ENCODE measurements around the gene CLCN2.

CLCN2 gene

DNA sequence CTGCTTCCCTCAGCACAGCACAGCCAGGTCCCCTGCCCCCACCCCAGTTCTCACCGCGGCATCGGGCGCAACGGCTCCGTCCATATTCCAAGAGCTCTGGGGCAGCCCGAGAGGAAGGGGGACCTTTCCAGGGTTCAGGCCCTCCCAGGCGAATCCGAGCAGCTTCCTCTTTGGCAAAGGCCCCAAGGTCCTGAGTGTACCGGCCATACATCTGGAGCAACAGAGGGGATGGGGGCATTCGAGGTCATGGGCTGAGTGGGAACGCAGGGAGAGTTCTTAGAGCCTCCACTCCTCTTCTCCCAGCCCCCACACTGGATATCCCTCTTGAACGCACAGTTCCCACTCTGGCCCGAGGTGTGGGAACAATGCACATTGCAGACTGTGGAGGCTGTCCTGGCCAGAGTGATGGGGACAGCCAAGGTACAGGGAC lies 2.5 kb downstream of the CLCN2 start:
- no peak for DNase-seq

DNA sequence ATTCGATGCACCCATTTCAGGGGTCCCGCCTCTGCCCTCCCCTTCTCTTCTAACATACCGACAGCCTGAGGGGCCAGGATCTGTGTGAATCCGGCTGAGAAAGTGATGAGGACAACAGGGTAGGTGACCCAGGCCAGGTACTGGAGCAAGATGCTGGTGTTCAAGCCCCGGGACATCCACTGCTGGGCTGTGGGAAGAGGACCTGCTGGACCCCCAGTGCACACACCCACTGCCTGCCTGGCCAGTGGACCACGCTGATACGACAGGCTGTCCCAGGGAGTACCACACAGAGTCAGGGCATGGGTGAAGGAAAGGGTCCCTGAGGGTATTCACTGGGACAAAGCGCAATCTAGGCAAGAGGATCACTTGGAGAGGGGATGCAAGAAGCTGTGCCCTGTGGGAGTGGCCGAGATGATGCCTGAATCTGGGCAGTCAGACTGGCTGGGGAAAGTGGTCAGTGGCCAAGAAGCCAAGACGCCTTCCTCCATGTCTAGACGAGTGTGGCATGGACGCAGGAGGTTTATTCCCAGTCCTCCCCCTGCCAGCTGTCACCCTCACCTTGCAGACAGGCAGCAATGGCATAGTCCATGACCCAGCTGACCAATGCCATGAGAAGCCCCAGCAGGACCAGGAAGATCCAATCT lies 3.2 kb downstream of the CLCN2 start:
- DNase-seq, result no peak

DNA sequence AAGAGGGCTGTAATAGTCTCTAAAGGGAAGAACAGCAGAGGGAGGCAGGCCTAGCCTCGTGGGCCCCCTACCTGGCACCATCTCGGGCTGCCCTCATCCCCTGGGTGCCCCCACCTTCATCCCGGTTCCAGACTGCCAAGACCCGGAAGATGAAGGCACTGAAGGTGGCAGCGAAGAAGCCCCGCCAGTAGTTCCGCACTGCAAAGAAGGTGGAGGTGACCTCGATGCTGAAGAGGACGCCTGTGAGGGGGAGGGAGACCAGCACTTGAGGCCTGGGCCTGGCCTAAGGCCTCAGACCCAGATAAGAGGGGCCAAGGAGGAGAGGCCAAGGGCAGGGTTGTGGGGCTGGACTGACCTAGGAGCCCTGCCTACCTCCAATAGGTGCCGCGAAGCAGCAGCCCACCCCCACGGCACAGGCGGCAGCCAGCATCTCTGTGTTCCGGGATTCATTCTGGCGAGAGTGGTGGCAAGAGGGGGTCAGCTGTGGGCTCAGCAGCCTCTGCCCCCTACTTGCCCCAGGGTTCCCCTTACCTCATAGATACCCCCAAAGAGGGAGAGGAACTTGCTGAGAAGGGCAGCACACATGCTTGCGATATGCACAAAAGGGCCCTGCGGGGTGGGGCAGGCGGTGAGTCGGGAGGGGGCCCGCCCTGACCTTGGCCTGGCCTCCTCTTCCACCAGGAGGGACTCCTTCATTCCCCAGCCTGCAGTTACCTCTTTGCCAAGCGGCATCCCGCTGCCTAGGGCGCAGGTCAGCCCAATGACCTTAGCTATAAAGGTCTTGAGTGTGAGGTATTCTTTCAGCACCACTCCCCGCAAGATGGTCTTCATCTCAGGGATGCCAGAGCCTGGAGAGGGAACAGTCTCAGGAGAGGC lies 3.9 kb downstream of the CLCN2 start:
- no peak for DNase-seq

DNA sequence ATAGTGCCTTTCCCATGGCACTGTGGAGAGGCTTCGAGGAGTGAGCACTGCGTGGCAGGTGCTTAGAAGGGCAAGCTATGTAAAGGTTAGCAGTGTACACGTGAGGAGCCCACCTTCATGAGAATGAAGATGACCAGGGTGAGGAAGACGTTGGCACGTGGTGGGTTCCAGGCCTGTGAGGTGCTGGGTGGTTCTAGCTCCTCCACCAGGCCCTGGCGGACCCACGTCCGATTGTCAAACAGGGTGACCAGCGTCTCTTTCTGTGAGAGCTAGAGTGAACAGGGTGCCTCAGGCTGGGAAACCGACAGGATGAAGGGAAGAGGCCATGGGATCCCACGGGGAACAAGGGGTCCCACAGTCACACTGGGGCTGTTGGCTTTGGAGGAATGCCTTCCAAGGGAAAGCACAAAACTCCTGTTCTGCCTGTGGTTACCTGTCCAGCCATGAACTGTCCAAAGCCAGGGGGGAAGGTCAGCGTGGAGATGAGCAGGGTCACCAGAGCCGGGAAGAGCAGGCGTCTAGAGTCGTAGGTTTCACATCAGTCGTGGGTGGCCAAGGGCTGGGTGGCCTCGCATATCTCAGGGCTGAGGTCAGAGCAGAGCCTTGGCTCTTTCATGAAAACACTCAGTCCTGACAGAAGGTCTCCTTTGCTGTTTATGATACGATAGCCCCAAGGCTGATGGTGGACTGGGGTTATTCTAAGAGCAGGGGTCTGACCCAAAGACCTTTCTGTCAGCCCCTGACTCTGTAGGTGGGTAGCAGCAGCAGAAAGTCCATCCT lies 6.0 kb downstream of the CLCN2 start:
- DNase-seq, result no peak

DNA sequence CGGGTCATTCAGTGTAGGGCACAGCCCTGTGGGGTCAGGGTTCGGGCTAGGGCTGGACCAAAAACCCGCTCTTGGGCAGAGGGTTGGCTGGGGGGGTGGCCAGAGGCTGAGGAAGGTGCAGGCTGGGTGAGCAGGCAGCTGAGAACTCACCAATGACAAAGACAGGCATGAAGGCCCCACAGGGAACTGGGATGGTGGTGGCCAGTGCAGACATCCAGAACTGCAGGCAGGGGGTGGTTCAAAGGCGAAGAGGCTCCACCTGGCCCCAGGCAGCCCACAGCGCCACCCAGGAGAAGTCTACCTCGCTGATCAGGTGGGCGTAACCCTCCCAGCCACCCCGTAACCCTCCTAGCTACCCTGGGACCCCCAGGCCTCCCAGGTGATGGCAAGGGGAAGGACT lies 6.7 kb downstream of the CLCN2 start:
- no peak for DNase-seq

DNA sequence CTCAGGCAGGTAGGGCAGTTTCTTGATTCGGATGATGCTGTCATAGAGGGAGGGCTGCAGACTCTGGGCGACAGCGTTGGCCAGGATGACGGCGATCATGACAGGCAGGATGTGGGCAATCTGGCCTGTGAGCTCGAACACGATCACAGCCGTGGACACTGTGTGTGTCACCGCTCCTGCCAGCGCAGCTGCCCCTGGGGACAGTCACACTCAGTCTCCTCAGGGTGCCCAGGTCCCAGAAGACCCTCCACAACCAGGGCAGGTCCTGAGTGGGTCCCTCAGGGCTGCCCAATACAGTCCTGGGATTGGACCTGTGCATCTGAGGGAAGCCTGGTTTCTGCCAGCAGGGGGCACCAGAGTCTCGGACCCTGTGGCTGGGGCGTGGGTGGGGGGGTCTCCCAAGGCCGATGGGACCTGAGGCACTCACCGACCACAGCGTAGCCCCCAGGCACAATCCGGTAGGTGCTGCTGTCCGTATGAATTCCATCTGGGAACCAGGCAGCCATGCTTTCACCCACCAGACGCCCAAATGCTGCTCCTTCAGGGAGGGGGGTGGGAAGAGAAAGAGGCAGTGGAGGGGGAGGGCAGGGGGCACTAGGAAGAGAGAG lies 7.2 kb downstream of the CLCN2 start:
- peak; percentile 32 for DNase-seq

DNA sequence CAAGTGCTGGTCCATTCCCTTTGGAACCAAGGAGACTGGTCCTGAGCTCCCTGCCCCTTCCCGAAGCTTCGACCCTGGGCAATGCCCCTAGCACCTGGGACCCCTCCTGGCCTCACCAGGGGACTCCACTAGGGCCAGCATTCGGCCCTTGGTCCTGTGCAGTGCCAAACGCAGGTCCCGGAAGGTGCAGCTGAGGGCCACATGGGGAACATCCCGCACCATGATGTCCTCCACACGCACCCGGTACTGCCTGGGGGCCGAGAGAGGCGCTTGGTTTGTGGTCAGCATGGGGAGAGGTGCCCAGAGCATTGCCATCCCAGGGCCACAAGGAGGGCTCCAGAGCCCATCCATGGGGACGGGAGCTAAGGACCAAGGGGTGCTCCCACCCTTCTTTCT lies 7.9 kb downstream of the CLCN2 start:
- no peak for DNase-seq

DNA sequence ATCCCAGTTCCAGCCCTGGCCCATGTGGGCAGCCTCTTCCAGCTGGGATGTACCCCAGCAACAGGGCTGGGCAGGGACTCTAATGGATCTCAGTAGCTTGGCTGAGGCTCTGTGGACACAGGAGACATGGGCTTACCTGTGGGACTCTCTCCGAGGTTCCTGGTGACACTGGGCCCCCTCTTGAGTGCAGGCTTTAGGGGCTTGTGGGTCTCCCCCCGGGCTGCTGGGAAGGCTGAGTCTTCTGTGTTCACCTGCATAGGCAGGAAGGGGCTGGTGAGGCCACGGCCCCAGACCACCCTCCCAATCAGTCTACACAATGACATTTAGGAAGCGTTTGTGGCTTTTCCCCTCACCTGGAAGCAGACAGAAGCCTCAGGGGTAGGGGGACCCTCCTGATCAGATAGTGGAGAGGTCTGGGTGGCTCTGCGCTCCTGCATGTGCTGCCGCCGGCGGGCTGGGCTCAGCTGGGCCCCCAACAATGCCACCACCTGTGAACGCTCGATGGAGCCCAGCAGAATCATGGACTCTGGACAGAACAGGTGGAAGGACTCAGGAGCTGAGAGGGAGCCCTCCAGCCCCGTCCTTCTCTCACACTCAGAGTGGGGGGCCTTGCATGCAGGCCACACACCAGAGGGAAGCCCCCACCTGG lies 8.4 kb downstream of the CLCN2 start:
- DNase-seq, result no peak

DNA sequence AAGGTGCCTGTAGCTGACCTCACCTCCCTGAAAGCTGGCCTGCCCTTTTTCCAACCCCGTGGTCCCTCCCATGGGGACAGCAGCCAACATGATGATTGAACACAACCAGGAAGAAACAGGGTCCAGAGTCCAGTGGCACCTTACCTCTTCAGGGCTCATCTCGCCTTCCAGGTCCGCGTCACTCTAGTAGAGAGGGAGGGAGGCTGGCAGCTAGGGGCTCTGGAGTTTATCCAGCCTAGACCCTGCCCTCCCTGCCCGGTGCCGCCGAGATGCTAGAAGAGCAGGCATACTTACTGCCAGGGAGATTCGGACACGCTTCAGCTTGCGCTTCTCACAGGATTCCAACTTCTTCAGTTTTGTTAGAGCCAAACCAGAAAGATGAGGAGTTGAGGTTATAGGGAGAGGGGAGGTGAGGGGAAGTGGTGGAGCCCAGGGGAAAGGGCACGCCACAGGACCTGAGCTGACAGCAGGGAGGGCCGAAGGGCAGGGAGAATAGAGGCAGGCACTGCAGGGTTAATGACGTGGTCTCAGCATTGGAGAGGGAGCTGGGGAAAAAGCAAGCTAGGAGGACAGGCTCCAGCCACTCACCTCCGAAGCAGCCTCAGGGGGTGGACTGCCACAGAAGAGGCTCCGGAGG lies 9.1 kb downstream of the CLCN2 start:
- no peak for DNase-seq

DNA sequence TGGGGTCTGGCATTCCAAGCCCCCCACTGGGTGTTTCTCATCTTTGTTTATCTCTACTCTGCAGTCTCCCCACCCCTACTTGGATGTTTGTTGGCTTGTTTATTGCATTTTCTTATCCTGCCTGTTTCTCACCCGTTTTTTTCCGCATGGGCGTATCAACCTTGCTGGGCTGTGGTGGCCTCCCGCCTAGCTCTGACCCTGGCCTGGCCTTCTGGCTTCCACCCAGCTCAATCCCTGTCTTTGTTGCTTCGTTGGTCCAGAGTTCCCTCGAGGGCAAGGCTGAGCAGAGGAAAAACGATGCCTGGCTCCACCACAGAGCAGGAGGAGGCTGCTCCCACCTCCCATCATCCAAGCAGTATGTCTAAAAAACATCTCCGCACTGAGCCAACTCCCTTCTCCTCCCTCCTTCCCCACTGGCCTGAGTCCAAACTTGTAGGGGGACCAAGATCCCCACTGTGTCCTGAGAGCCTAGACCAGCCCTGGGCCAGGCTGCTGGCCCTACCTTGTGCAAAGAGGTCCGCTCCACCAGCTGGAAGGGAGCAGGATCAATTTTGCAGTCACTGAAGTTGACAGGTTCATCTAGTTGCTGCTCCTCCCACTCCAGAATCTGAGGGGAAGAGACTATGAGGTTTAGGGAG lies 9.8 kb downstream of the CLCN2 start:
- no peak for DNase-seq

DNA sequence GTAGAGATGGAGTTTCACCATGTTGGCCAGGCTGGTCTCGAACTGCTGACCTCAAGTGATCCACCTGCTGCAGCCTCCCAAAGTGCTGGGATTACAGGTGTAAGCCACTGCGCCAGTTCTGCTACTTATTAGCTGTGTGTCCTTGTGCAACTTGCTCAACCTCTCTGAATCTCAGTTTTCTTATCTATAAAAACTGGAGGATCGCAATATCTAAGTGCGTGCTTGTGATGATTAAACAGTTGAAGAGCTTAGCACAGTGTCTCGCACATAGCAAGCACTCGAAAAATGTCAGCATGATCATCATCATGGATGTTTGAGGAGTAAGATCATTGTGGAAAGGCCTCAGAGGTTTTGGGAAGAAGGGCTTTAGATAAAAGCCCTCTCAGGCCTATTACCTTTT lies 10.8 kb downstream of the CLCN2 start:
- no peak for DNase-seq

DNA sequence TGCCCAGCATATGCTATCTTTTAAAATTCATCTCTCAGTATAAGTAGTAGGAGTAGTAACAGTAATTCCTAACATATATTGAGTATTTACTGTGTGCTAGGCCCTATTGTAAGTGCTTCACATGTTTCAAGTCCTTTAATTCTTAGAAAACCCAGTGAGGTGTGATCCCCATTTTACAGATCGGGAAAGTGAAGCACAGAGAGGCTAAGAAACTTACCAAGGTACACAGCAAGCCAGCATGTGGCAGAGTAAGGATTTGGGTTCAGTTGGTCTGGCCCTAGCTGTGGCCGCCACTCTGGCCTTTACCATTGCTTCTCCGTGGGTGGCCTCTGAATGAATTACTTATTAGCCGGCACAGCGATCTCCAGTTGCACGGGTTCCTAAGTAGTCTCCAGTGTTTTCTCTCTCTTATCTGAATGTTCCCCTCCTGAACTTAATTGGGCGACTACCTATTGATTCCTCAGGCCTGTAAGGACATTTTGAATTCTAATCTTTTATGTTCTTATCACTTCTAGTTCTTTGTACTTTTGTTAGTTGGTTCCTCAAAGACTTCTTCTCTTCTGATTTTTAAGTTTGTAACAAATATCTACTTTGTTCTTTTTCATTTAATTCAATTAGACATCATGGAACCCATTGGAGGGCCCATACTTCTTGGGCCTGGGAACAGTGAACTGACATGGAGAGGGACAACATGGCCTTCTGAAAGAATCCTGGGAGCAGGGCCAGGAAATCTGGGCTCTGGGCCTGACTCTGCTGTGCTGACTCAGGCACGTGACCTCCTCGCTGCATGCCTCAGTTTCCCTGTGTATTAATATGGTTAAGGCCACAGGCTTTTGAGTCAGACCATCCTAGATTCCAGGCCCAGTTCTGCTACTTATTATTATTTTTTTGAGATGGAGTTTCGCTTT lies 11.6 kb downstream of the CLCN2 start:
- no peak for DNase-seq

DNA sequence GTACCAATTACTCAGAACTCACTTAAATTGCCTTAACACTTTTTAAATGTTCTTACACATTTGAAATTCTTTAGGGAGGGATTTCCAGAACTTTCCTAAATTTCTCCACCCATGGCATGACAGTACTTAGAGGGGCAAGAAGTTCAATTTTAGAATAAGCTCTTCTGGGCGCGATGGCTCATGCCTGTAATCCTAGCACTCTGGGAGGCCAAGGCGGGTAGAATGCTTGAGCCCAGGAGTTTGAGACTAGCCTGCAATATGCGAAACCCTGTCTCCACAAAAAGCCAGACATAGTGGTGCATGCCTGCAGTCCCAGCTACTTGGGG lies 13.4 kb downstream of the CLCN2 start:
- no peak for DNase-seq

DNA sequence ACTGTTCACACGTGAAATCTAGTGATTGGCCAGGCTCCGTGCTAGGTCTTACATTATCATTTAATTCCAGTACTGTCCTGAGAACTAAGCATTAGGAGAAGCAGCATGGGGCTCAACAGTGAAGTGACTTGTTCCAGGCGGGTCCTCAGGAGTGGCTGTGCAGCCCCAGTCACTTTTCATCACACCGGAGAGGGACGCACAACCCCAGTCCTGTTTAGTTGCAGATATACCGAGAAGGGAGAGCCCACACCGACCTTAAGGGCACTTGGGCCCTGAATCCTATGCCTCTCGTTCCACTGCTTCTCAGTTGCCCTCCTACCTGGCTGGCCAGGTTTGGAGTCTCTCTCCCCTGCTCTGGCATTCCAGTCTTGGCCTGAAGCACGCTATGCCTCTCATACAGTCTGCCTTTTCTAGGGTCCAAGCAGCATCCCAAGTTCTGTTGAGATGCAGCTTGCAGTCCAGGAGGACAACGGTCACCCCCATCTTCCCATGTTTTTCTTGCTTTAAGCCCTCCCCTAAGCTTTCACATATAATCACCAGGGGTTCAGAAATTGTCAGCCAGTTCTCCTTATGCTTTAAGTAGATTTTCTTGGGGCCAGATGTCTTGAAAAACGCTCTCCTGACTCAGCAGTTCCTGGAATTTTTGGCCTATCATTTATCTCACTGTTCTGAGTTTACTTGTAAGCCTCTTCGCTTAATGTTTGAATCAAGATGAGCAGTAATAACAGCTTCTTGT lies 13.9 kb downstream of the CLCN2 start:
- no peak for DNase-seq

DNA sequence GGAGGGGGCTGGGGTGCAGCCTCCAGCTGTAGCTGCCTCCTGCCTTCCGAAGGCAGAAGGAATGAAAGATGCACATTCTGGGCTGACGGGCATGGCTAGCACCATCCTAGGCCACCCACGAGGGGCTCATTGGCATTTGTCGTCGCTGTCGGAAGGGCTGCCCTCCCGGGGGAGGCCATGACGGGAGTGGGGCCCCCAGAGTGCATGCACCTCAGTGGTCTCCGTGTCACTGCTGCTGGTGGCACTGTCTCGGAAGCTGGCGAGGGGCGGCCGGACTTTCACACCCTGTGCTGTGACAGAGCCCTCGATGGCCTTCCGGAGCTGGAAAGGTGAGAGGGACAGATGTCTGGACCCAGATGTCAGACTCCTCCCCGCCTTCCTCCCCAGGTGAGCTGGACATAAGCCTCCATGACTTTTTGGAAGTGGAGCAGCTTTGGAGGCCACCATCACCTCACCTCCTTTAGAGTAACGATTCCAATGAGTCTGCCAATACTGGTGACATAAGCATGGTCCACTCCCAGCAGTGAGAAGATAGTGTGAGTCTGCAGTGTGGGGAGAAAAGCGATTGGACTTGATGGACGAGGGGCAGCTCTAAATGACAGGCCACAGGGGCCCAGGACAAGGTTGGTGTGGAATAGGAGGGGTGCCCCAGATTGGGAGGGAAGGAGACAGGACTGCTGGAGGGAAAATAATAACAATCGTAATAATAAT lies 14.8 kb downstream of the CLCN2 start:
- DNase-seq, result no peak

DNA sequence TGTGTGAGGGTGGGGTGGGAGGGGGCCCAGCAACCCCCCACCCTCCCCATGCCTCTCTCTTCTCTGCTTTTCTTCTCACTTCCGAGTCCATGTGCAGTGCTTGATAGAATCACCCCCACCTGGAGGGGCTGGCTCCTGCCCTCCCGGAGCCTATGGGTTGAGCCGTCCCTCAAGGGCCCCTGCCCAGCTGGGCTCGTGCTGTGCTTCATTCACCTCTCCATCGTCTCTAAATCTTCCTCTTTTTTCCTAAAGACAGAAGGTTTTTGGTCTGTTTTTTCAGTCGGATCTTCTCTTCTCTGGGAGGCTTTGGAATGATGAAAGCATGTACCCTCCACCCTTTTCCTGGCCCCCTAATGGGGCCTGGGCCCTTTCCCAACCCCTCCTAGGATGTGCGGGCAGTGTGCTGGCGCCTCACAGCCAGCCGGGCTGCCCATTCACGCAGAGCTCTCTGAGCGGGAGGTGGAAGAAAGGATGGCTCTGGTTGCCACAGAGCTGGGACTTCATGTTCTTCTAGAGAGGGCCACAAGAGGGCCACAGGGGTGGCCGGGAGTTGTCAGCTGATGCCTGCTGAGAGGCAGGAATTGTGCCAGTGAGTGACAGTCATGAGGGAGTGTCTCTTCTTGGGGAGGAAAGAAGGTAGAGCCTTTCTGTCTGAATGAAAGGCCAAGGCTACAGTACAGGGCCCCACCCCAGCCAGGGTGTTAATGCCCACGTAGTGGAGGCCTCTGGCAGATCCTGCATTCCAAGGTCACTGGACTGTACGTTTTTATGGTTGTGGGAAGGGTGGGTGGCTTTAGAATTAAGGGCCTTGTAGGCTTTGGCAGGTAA lies 15.9 kb downstream of the CLCN2 start:
- peak; percentile 59 for DNase-seq

DNA sequence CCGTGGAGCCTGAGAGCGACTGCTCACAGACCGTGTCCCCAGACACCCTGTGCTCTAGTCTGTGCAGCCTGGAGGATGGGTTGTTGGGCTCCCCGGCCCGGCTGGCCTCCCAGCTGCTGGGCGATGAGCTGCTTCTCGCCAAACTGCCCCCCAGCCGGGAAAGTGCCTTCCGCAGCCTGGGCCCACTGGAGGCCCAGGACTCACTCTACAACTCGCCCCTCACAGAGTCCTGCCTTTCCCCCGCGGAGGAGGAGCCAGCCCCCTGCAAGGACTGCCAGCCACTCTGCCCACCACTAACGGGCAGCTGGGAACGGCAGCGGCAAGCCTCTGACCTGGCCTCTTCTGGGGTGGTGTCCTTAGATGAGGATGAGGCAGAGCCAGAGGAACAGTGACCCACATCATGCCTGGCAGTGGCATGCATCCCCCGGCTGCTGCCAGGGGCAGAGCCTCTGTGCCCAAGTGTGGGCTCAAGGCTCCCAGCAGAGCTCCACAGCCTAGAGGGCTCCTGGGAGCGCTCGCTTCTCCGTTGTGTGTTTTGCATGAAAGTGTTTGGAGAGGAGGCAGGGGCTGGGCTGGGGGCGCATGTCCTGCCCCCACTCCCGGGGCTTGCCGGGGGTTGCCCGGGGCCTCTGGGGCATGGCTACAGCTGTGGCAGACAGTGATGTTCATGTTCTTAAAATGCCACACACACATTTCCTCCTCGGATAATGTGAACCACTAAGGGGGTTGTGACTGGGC lies 16.7 kb downstream of the CLCN2 start:
- no peak for DNase-seq

Data from NCI-H1694 (cell line).